RWPE1 (cell line): Measurements from ENCODE around the gene VASH1.
A peak's percentile ranks its signal among the peaks of the same experiment; 100 is the strongest.

ENCODE experiments used
- CTCF ChIA-PET: fragments of 350-600 bp; sonication (Branson Sonifier 250); formaldehyde crosslinking; extraction: SDS; loops from one replicate; lab custom pipeline; 2021; lab: Yijun Ruan, JAX
- POLR2A ChIA-PET: fragments of 400-600 bp; formaldehyde crosslinking; extraction: SDS; loops from one replicate; lab custom pipeline; 2020; ENCODE audit warnings: antibody characterized with exemption; ENCODE audit not compliant: low non-redundant PET; lab: Yijun Ruan, JAX
- DNase-seq: peaks from one replicate; pipeline ENCODE4 v3.0.0; 2012; ENCODE audit warnings: low spot score
- H3K27ac ChIP-seq: fragments of 450-650 bp; 2 replicates; pipeline ENCODE4 v1.5.1; 2017
- CTCF ChIP-seq: fragments of 450-650 bp; conservative IDR thresholded peaks from 2 replicates; pipeline ENCODE4 v1.5.1; 2017; ENCODE audit warnings: low read depth, mild to moderate bottlenecking

Gene VASH1

GRCh38 chr14:76770521-76771436 lies 9.5 kb downstream of the VASH1 start:
- ChIA-PET POLR2A (no interaction called here), CTCF (no interaction called here)

GRCh38 chr14:76771437-76771980 lies 10.2 kb downstream of the VASH1 start:
- H3K27ac ChIP-seq: no peak overlapping the region
- CTCF ChIA-PET: interaction anchor here (0.5 kb wide), 1 partner anchor 15 kb away, joined by 3 read pairs; no protein-coding TSS in a partner anchor
- no peak for TF ChIP-seq CTCF
- POLR2A ChIA-PET: no interaction called here
- no peak for DNase-seq

More at GRCh38 chr14:76770521-76771436, 9.5 kb downstream of the VASH1 start:
- no peak for DNase-seq
- no peak overlapping the region for H3K27ac ChIP-seq
- TF ChIP-seq CTCF: no peak

GRCh38 chr14:76772300-76773187 lies 11.3 kb downstream of the VASH1 start:
- CTCF ChIA-PET: interaction anchor here (0.5 to 0.6 kb wide), 2 partner anchors 16 to 61 kb away, joined by 3 to 4 read pairs; no protein-coding TSS in a partner anchor
- TF ChIP-seq CTCF: no peak
- no peak for DNase-seq
- H3K27ac ChIP-seq: peak overlapping the region; percentile 10; the same call in 1 of the 2 replicates
- POLR2A ChIA-PET: no interaction called here

GRCh38 chr14:76773188-76773885 lies 12.1 kb downstream of the VASH1 start:
- peak overlapping the region; percentile 10; the same call in 1 of the 2 replicates for H3K27ac ChIP-seq
- POLR2A ChIA-PET: no interaction called here
- peak; percentile 67 for DNase-seq
- TF ChIP-seq CTCF: no peak
- CTCF ChIA-PET: interaction anchor here (0.6 kb wide), 1 partner anchor 61 kb away, joined by 4 read pairs; no protein-coding TSS in a partner anchor

GRCh38 chr14:76773956-76774820 lies 12.9 kb downstream of the VASH1 start:
- POLR2A ChIA-PET: no interaction called here
- DNase-seq: no peak
- H3K27ac ChIP-seq: peak overlapping the region; percentile 10; the same call in 1 of the 2 replicates
- CTCF ChIA-PET: interaction anchor here (1.0 kb wide), 1 partner anchor 11 kb away, joined by 3 read pairs; no protein-coding TSS in a partner anchor
- no peak for TF ChIP-seq CTCF
